SK-MEL-5 (cell line): ENCODE data around the gene C1orf21. TPM values are rescaled to one million over a fixed set of nuclear protein-coding genes. Genes with fewer than 3 reads are reported as not detected.
"Not testable (repeated sequence)": the region's sequence is repeated elsewhere in the genome, so short reads cannot be mapped to it uniquely, and the experiment has no call there.

ENCODE experiments used
- DNase-seq: peaks from one replicate; pipeline ENCODE4 v3.0.0-alpha.2; 2016; ENCODE audit warnings: low read depth, low spot score
- in situ Hi-C: cut with HindIII; loops from 2 replicates; pipeline ENCODE4 v1.10.0; 2016; ENCODE audit warnings: low sequenced_read_pairs, high pct_unique_total_duplicates, low pct_unique_long_range_greater_than_20kb
- total RNA-seq: library from RNA; depleted of rRNA; stranded (reverse); fragments of >200 nt; shearing (Covaris generic); gene quantifications from 2 replicates; pipeline ENCODE4 v1.2.3, GENCODE V29; 2014

Gene C1orf21
- total RNA-seq, 1 experiment from 2014 or later = 68.2 TPM

GRCh38 chr1:184612229-184612628 lies 225.4 kb downstream of the C1orf21 start:
- DNase-seq, in situ Hi-C loops: not testable (repeated sequence)

DNA sequence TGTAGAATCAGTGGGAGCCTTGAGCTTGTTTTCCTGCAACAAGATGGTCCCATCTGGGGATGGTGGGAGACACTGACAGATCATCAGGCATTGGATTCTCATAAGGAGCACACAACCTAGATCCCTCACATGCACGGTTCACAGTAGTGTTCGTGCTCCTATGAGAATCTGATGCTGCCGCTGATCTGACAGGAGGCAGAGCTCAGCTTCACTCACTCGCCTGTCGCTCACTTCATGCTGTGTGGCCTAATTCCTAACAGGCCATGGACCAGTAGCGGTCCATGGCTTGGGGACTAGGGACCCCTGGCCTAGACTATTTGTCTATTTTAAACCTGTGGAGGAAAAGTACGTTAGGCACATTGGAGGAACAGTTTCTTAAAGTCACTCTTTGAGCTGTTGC lies 227.8 kb downstream of the C1orf21 start:
- DNase-seq = peak; percentile 24
- in situ Hi-C loops = no loop called here

- peak; percentile 99 for DNase-seq
- in situ Hi-C loops = no loop called here
Observed at GRCh38 chr1:184615301-184615700, 228.5 kb downstream of the C1orf21 start.

GRCh38 chr1:184616504-184616903 lies 229.7 kb downstream of the C1orf21 start:
- in situ Hi-C loops = no loop called here
- DNase-seq = no peak

- in situ Hi-C loops = no loop called here
- DNase-seq = no peak
Observed at GRCh38 chr1:184617433-184618029, 230.7 kb downstream of the C1orf21 start.

- DNase-seq = no peak
- in situ Hi-C loops = no loop called here
Observed at GRCh38 chr1:184618851-184619250, 232.0 kb downstream of the C1orf21 start.

DNA sequence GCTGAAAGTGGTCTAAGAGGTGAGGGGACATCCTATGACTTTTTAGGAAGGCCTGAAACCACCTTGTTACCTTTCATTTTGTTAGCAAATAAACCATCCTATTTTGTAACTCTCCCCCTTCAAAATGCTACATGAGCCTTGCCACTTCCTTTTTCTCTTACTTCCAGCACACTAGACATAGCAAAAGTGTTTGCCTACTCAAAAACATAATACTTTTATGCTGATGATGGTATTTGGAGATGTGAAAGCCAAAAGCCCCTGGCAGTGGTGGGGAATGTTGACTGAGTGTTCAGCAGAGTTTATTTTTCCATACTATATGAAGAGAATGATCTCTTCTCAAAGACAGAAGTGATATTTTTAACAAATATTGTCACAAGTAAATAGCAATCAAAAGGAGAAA lies 233.6 kb downstream of the C1orf21 start:
- DNase-seq = no peak
- in situ Hi-C loops = no loop called here

DNA sequence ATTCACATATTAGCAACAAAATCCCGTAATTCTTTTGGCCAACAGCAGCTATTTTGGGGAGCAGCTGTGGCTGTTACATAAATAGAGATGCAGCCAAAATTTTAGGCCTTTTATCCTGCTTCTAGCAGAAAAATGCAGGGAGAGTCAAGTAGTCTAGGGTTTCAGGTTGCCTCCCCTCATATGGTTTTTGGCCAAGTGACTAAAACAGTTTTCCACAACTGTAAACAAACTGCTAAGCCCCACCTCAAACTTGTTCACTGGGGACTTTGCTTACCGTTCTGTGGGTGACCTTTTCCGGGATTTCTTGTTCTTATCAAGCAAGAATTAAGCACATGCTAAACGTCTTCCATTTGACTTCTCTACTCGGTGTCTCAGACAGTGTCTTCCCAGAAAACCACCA lies 234.4 kb downstream of the C1orf21 start:
- in situ Hi-C loops = no loop called here
- no peak for DNase-seq

DNA sequence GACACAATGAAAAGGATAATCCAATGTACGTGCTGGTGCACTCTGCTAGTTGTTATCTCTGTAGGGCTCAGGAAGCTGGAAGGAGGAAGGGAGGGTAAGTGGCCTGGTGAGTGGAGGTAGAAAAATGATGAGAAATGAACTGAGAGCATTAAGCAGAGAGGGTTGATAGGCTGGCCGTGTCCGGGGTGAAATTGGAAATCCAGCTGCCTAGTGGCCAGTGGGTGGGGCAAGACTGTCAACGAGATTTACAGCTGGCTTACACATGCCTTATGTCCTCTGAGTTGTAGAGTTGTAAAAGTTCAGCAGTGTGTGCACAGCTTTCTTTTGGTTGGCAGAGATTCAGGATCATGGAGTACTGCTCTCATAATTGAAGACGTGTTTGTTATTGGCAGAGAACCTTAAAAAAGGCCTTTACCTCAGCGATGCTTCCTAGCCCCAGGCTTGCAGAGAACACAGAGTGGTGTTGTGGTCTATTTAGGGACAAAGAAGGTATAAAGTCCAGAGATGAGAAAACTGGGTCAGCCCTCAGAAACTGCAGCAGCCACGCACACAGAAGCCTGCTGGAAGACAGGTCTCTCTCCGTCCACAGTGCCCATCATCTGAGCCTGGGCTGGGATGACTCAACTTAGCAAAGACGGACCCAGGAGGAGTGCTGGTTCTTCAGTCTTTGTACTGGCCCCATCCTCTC lies 235.5 kb downstream of the C1orf21 start:
- in situ Hi-C loops = no loop called here
- peak; percentile 88 for DNase-seq

DNA sequence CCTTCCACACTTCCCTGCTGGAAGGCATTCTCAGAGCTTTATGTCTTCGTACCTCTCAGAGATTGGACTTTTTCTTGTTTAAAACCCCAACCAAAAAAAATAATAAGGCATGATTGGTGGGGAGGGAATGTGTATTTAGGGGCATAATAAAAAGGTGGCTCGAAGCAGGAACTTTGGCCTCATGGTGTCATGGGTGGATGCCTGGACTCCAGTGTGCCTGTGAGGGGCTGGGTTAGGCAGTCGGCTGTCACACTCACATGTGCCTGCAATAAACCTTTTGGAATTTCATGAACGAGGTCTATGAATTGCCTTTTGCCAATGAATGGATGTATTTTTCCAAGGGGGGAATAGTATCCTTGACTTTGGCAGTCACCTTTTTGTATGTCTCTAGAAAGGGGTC lies 236.6 kb downstream of the C1orf21 start:
- in situ Hi-C loops = no loop called here
- DNase-seq = no peak

DNA sequence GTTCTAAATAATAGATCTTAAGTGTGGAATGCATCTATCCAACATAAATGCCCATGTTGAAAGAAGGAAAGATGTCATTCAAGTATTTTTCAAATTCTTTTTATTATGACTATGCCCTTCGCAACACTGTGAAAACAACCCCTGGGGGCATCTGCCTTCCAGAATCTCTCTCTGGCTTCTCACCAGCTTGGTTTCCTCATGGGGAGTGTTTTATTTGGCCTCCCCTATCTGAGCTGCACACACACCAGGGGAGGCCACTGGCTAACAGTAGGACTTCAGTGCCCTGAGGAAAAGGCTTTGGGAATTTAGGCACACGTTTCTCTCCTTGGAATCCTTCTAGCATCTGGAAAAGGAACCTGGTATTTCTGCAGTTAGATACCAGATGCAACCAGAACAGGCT lies 237.2 kb downstream of the C1orf21 start:
- in situ Hi-C loops = no loop called here

DNA sequence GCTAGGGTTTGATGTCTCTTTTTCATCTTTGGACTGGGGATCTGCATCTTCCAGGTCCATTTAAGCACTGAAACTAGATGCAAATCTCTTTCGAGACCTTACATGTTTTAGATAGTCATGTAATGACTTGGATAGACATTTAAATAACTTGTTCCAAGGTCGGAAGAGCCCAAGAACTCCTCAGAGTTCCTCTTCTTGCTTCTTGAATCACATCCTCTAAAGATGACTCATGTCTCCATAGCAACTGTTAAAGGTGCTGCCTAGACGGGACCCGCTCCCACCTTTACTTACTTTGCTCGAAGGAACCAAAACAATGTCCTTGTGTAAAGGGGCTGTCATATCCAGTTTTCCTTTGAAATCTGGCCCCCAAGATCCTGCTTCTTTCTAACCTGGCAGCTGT lies 237.8 kb downstream of the C1orf21 start:
- DNase-seq = no peak

More for the DNA sequence above, 237.2 kb downstream of the C1orf21 start:
- DNase-seq = no peak

GRCh38 chr1:184625271-184625670 lies 238.4 kb downstream of the C1orf21 start:
- in situ Hi-C loops = no loop called here
- no peak for DNase-seq

More for the DNA sequence above, 237.8 kb downstream of the C1orf21 start:
- in situ Hi-C loops = no loop called here

DNA sequence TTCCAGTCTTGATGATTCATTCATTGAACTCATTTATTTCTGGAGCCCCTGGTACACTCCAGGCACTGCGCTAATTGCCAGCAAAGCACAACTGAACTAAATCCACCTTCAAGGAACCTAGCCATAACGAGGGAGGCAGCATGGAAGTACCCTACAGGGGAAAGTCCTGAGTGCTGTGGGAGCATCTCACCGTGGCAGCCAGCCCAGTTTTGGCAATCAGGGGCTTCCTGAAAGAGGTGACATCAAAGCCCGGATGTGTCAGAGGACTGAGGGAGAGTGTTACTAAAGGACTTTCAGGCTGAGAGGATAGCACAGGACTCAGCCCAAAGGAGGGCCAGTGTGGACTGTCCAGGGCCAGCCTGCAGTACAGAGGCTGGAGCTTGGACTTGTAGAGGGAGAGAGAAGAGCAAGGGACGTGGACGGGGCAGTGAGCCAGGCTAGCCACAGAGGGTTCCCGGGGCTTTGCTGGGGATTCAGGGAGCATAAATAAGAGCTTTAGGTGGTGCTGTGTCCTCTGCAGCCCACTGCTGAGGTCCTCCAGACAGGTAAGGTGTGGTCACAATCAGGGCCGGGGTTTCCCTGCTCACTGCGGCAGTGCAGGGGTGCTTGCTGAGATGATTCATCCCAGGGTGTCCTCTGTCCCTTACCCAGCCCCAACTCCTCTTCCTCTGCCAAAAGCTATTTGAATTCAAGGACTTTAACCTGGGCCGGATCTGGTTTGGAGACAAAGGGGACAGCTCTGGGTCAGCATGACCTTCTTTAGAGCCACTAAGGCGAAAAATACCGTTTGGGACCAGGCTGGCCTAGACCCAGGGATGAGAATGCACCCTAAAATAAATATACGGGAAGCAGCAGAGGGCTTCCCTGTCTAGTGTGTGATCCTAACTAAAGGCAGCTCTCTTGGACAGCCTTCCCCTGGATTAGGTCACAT lies 239.5 kb downstream of the C1orf21 start:
- in situ Hi-C loops = no loop called here
- no peak for DNase-seq

DNA sequence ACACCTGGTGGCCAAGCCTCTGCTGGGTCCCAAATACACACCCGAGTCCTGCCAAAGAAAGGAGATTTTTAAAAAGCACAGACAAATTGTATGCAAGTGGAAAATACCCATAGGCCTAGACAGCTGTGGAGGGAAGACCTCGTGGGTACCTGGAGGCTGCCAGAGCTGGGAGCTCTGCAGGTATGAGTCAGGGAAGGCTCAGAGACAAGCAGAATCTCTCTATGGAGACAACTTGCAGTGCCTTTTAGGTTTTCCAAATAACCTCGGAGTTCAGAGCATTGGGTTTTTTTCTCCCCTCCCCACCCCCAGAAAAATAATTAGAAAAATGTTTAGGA lies 240.1 kb downstream of the C1orf21 start:
- no peak for DNase-seq
- in situ Hi-C loops = no loop called here

DNA sequence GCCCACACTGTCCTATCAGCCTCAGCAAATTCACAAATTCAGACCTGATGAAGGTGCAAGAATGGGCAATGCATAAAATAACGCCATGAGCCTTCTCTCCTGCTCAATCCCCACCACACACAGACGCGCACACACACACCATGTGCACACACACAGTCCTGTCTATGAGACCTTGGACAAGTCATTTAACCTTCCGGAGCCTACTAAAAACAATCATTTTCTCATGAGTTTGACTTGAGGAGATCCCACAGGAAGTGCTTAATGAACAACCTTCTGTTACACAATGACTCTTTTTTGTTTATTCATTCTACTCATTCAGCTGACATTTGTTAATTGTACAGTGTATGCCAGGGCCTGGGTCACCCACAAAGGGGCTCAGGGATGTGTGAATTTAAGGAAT lies 242.4 kb downstream of the C1orf21 start:
- in situ Hi-C loops = no loop called here
- DNase-seq = peak; percentile 89

- in situ Hi-C loops = no loop called here
- no peak for DNase-seq
Observed at GRCh38 chr1:184630679-184631060, 243.8 kb downstream of the C1orf21 start.

DNA sequence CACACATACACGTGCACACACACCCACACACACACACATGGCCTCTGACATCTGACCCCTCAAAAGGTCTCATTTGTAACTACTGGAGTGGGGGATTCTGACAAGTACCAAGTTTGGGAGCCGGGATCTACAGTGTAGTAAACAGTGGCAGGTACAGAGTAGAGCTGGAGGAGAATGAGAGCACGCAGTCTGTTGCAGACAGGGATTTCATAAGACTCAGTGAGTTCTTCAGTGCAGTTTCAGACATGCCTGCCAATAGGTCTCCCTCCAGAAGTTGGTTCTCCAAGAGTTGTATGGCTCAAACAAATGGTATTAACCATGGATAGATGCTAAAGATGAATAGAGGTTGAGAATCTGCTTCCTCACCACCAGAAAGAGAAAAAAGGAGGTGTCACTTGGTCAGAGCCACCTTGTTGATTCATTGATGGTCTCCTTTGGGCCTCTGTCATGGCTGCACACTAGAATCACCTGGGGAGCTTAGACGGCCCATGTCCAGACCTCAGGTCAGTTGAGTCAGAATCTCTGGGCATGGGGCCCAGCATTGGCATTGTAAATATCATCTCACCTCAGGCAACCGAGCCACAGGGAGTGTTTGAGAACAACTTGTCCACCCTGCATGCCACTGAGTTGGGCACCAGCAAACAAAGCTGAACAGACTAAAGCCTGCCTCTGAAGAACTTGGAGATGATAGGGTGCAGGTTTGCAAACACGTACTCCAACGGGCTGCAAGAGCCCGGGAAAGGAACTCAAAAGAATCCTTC lies 245.8 kb downstream of the C1orf21 start:
- in situ Hi-C loops = no loop called here
- DNase-seq = no peak
